ENCODE measurements around the gene SLC29A4.
"Not testable (repeated sequence)": the region's sequence is repeated elsewhere in the genome, so short reads cannot be mapped to it uniquely, and the experiment has no call there.

Gene SLC29A4

DNA sequence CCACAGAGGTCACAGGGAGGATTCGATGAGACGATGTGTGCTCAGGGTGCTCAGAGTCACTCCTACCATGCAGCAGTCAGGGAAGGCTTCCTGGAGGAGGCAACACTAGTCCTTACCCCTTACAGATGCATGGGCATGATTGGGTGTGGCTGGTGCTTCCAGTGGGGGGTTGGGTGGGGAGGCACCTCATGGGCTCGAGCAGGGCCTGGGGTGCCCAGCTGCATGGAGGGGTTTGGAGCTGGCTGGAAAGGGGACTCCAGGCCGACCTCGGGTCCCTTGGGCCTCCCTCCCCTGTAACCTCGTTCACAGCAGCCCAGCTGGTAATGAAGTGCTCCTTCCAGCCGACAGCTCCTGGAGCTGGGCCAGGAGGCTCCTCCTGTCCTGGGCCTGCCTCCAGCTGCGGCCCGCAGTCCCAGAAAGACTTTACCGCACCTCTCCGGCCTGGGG is 7.7 kb upstream of the SLC29A4 start:
- DNase-seq = not testable (repeated sequence)

DNA sequence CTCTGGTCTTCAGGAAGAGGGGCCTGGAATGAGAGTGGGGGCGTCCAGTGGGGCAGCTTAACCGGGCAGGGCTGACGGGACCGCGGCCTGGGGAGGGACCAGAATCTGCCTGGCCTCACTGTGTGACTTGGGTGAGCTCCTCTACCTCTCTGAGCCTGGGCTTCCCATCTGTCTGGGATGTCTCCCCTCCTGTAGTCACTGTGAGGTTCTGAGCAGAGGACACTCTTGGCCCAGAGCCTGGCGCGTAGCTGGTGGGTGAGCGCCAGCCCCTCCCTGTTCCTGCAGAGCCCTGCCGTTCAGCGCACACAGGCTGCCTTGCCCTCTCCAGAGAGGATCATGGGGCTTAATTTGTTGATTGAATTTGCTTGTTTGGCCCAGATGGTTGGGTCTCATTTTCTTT is 7.2 kb upstream of the SLC29A4 start:
- not testable (repeated sequence) for DNase-seq

DNA sequence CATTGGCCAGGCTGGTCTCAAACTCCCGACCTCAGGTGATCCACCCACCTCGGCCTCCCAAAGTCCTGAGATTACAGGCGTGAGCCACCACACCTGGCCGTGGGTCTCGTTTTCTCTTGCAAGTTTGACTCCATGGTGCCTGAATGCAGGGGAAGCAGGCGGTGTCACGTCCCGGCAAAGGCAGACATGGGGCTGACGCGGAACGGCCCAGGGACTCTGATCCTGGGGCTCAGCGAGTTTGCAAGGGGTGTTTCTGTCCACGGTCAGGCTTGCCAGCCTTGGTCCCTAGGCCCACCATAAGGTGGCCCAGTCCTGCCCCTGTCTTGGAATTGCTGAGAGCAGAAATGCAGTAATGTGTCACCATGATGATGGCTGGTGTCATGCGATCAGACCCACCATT is 6.6 kb upstream of the SLC29A4 start:
- not testable (repeated sequence) for DNase-seq

DNA sequence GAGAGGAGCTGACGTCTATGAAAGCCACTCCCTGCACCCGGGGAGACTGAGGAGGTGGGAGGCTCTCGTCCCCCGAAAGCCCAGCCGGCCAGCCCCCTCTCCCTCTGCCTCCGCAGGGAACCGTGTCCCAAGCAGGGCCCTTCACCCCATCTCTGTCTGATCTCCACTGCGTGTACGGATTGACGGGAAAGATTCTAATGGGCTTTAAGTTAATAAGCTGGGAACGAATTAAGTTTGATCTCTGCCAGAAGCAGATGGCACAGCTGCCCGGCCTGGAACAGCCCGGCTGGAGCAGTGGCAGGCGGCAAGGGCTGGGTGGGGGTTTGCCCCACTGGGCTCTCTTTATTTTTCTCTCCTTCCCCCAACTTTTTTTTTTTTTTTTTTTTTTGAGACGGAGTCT is 6.1 kb upstream of the SLC29A4 start:
- no peak for DNase-seq

DNA sequence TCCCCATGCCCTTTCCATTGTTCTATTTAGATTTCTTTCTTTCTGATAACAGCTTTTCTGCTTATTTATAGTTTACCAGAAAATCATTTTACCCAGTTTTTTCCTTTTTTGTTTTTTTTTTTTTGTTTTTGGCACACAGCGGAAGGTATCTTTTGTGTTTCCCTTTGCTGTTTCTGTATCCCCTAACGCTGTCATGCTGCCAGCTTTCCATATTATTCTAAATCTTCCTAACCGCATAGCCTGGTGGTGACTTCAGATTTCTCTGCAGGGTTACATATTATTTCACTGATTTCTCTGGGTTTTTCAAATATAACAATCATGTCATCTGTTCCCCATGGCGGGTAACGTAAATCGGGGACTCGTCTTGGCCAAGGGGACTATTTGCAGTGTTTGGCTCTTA is 4.0 kb upstream of the SLC29A4 start:
- no peak for DNase-seq

DNA sequence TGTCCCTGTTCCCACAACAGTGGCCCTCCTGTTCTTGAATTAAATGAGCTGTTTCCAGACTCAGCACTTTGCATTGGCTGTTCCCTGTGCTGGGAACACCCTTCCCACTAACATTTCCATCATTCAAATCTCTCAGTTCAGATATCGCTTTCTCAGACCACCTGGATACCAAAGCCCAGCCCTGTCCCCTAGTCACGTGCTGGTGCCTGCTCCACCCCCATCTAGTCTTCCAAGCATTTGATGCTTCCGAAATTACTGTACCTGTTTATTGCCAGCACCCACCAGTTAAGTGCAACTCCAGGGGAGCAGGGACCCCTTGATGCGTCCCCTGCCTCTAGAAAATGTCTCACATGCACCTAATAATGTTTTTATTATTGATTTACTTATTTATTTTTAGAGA is 3.0 kb upstream of the SLC29A4 start:
- no peak for DNase-seq

DNA sequence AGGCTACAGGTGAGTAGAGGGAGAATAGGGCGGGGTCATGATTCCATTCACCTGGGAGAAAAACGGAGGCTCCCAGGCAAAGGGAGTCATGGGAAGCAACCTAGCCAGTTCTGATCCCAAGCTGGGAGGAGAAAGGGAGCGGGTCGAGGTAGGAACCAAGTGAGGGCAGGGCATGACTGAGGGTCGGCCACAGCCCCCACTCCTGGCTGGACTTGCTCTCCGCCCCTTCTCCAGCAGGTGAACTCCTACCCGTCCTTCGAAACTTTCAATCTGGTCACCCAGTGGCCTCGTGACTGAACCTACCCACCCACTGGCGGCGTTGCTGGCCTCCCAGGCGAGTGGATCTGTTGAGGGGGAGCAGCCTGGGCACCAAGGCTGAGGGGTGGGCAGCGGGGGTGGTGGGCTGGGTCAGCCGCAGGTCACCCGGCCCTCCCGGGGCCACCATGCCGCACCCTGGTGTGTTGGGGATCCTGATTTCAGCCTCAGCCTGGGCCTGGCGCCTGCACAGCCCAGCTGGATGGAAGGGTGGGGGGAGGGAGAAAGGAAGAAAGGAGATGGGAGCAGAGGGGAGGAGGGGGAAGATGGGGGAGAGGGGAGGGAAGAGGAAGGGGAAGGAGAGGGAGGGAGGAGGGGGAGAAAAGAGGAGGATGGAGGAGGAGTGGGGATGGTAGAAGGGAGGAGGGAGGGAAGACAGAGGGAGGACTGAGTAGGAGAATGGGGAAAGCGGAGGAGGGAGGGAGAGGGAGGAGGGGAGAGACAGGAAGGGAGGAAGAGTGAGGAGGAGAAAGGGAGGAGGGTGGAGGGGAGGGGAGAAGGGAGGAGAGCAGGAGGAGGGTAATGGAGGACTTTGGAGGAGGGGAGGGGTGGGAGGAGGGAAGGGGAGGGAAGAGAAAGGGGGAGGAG is 894 bp upstream of the SLC29A4 start:
- DNase-seq = not testable (repeated sequence)

DNA sequence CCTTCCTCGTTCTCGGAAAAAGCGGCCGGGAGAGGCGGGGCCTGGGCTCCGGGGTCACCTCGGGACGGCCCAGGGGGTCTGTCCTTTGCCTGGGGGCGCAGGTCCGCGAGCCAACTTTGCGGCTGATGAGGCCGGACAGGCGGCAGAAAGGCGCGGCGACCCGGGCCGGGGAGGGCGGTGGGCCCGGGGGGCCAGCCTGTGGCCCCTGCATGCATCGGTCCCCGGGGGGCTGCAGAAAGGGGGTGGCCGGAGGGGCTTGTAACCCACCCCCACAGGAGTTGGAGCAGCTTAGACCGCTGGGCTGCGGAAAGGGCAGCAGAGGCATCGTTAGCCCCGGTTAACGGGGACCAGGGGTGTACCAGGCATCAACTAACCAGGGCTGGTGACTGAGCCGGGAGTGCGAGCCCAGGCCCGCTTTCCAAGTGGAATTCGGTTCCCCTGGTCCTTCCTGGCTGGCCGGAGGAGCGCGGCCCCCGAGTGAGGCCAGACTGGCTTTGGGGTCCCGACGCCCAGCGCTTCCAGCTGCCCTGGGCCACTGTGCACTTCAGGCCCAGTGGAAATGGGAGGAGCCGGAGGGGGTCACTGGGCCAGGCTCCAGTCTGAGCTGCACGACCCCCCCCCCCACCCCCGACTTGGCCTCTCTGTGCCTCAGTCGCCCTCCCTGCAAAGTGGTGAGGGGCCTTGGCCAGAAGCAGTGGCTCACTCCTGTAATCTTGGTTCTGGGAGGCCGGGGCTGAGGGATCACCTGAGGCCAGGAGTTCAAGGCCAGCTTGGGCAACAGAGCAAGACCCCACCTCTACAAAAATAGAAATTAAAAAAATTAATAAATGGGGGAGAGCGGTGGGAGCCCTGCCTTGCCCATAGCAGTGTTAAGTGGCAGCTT is 919 bp downstream of the SLC29A4 start:
- DNase-seq = no peak

DNA sequence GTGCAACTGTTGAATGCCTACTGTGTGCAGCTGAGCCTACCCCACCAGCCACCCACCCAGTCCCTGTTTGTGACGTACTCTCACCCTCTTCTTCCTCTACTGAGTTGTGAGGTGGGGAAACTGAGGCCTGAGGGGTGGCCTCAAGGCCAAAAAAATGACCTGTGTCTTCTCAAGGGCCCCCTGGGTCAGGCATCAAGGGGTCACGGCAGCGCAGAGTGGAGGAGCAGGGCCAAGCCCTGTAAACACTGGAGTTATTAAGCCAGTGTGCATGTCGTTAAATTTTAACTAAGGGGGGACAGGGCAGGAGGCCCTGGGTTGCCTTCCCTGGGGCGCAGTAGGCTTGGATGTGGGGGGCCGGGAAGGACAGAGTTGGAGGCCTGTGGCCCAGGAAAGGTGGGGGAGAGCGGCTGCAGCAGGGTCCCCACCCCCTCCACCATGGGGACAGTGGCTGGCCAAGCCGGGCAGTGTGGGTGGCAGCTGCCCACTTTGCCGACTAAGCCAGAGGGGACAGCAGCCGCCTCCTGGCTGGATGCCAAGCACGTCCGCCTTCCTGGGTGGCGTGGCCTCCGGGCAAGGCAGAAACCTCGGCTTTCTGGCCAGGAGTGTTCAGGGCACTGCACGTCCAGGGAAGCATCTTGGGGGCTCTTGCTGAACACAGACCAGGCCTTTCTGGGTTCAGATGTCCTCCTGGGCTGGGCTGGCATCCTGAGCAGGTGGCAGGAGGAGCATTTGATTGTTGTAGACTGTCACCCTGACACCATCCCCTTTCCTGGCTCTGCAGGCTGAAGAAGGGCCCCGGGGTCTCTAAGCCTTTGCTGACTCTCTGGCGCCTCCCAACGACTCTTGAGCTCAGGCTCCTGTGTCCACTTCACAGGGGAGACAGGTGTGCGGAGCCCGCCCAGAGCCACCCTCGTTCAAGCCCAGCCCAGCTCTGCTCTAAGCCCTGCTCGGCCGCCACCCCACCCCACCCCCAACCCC is 1.9 kb downstream of the SLC29A4 start:
- peak; percentile 33 for DNase-seq

DNA sequence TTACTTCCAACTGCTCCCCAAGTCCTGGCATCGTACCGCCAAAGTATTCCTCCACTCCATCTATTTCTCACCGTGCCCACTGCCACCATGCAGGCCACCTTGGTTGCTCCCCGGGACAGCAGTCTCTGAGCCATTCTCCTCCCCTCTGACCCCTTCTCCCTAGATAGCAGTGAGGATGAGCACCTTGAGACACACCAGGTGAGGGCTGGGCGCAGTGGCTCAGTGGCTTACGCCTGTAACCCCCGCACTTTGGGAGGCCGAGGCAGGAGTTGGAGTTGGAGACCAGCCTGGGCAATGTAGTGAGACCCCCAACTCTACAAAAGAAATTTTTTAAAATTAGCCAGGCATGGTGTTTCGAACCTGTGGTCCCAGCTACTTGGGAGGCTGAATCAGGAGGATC is 4.2 kb downstream of the SLC29A4 start:
- DNase-seq = no peak

DNA sequence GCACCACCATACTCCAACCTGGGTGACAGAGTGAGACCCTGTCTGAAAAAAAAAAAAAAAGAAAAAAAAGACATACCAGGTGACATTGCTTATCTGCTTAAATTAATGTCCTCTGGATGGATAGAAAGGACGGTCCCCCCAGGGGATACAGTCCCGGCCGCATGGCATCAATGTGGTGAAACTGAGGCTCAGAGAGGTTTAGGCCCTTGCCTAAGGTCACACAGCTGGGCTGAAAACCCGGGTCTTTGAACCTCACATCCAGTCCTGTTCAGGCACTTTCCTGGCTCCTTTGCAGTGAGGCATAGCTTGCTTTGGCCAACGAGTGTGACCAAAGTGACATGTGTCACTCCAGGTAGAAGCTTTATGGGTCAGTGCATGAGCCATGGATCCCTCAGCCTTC is 4.6 kb downstream of the SLC29A4 start:
- DNase-seq = not testable (repeated sequence)

DNA sequence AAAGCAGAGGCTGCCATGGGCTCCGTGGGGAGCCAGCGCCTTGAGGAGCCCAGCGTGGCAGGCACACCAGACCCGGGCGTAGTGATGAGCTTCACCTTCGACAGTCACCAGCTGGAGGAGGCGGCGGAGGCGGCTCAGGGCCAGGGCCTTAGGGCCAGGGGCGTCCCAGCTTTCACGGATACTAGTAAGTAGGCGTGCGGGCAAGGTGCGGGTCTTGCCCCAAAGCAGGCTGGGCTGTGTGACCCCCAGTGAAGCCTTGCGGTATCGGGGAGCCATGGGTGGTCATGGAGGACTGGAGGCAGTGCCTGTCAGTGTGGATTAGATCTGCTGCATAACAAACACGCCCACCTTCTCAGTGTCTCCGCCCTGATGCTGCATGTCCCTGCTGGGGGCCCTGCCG is 5.1 kb downstream of the SLC29A4 start:
- no peak for DNase-seq

DNA sequence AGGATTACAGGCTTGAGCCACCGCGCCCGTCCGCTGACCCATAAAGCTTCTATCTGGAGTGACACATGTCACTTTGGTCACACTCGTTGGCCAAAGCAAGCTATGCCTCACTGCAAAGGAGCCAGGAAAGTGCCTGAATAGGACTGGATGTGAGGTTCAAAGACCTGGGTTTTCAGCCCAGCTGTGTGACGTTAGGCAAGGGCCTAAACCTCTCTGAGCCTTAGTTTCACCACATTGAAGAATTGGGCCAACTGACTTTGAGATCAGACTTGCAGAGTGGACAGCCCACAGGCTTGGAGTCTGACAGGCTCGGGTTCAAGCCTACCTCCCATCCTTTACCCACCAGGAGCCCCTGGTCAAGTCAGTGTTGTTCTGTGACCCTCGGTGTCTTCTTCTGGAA is 5.8 kb downstream of the SLC29A4 start:
- not testable (repeated sequence) for DNase-seq

DNA sequence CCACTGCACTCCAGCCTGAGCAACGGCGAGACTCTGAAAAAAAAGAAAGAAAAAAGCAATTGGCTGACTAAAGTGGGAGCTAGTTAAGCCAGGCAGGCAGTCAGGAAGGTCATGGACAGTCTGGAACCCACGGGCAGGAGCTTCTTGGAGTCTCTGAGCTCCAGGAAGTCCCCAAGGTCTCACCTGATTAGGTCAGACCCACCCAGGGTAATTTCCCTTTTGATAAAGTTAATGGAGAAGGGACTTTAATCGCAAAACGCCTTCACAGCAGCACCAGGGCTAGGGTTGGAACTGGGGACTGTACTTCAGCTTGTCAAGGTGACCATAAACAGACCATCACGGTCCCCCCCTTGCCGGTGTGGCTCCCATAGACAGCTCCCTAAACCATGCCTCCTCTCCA is 6.6 kb downstream of the SLC29A4 start:
- DNase-seq = no peak

DNA sequence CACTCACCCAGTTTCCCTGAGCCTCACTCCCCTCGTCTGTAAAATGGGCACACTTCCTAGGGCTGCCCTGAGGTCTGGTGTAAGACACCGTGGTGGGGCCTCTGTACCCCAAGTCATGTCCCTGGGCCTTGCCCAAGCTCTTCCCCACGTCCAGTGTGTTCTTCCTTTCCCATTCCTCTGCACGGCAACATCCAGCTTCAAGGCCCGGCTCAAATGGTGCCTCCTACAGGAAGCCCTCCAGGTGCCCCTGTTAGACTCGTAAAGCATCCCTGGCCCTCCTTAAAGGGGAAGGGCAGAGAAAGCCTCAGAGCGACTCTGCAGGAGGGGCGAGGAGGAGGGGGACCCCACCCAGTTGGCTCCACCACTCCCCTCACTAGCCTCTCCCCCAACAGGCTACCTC is 8.6 kb downstream of the SLC29A4 start:
- DNase-seq = no peak

DNA sequence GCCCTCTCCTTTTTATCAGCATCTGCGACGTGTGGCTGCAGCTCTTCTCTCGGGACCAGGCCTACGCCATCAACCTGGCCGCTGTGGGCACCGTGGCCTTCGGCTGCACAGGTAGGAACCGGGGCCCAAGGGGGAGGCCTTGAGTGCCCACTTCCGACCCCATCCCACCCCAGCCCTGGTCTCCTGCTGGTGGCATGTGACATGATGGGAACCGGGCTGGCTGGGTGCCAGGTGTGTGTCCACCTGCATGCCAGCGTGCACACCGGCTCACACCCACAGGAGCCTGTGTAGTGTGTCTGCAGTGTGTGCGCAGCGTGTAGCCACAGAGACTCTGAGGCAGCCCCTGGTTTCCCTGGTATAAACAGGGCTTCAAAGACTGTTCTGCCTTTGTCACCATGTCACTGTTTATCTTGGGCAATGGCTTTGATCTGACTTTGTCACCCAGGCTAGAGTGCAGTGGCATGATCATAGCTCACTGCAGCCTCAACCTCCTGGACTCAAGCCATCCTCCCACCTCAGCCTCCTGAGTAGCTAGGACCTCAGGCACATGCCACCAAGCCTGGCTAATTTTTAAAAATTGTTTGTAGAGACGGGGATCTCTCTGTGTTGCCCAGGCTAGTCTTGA is 9.1 kb downstream of the SLC29A4 start:
- not testable (repeated sequence) for DNase-seq

DNA sequence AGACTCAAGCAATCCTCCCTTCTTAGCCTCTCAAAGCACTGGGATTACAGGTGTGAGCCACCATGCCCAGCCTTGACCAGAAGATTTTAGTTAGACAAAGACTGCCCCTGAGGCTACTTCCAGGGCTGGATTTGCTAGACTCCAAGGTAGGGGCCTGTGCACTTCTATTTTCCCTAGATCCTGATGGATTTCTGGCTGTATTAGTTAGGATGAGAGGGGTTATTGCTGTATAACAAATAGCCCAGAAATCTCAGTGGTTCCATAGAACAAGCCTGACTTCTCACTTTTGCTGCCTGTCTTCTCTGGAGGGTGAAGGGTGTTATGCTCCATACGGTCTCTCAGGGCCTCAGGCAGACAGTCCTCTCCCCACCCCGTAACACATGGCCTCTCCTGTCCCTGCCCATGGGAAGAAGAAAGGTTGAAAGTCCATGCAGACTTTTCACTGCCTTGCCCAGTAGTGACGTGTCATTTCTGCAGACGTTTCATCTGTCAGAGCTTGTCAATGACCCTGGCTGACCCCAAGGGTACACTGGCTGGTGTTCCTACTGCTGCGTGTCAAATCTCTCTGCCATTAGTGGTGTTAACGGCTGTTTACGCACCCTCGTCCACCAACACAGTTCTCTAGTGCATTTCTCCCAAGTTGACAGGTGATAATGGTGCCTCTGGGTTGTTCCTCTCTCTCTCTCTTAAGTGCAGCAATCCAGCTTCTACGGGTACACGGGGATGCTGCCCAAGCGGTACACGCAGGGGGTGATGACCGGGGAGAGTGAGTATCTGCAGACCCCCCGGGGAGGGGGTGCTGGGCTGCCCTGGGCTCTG is 11.6 kb downstream of the SLC29A4 start:
- no peak for DNase-seq

DNA sequence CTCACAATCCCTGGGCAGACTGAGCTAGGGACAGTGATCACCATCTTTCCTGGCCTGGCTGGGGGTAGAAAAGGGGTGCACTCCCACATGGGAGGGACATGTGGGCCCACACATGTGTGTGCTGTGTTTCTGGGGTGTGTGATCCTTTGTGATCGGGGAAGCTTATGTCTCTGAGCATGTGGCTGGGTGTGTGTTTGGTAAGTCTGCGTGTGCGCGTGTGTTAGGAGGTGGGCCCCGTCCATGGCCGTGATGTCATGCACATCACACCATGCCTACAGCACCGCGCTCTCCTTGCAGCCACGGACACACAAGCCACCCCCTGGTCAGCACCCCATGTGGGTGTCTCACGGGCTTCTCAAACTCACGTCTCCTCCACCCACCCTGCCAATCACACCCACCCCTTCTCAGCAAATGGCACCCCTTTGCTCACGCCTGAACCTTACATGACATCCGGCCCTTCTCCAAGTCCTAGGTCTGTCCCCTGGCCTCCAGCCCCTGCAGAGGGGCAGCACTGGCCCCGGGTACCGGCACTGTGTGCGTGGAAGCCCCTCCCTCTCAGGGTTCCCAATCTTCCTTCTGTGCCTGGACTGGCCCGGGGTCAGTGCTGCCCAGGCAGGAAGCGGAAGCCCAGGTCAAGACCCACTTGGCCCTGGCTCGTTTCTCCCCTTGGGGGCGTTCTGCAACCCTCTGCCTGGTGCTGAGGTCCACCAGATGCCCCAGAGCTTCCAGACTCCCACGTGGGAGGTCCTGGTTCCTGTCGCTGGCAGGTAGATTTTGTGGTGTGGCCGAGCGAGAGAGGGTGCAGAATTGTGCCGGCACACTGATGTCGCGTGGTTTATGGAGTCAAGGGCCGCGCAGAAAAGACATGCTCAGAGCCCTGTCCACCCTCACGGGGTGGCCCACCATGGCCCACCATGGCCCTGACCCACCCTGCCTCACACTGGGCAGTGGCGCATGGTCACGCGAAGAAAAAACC is 12.6 kb downstream of the SLC29A4 start:
- no peak for DNase-seq

DNA sequence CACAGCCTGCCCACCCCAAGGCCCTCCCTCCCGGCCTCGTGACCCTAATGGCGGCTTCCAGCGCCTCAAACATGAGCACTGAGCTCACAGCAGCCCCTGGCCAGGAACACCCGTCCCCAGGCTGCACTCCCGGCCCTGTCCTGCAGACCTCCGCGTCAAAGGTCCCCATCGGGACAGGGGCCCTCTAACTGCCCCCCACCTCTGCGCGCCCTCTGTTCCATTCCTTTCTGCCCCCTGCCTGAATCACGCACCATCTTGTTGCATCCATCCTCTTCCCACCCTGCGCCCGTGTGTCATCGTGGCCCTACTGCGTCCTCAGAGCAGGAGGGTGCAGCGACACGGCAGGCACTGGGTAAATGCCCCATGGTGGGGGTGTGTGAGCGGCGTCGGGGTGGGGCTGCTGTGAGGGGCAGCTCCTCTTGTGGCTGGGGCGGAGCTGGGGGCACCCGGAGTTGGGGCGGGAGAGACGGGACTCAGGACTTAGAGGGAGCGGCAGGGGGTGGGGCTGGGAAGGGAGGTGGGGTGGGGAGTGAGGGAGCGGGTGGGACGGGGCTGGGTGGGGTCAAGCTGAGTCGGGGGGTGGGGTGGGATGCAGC is 13.4 kb downstream of the SLC29A4 start:
- DNase-seq = no peak
